ENCODE results near the gene MIER1. TPM values are rescaled to one million over a fixed set of nuclear protein-coding genes. Genes with fewer than 3 reads are reported as not detected.

The MIER1 gene
- total RNA-seq, 1 donor from 2014 or later: 19.1 TPM

GRCh38 chr1:67020765-67021164 is 96.0 kb downstream of the MIER1 start:
- DNase-seq (ENCODE audit: low read depth): no peak
- H3K4me3 ChIP-seq (ENCODE audit: low read depth, low read length): no peak overlapping the region
- TF ChIP-seq CTCF (conservative IDR thresholded peaks at IDR 0.05; ENCODE audit: low read depth, low read length): no peak

- no peak overlapping the region for H3K4me3 ChIP-seq (ENCODE audit: low read depth, low read length)
- no peak for DNase-seq (ENCODE audit: low read depth)
- no peak for TF ChIP-seq CTCF (conservative IDR thresholded peaks at IDR 0.05; ENCODE audit: low read depth, low read length)
Observed at GRCh38 chr1:67029472-67029871, 104.7 kb downstream of the MIER1 start.

- no peak overlapping the region for H3K4me3 ChIP-seq (ENCODE audit: low read depth, low read length)
- no peak for DNase-seq (ENCODE audit: low read depth)
- no peak for TF ChIP-seq CTCF (conservative IDR thresholded peaks at IDR 0.05; ENCODE audit: low read depth, low read length)
Observed at GRCh38 chr1:67031121-67031858, 106.5 kb downstream of the MIER1 start.

- H3K4me3 ChIP-seq (ENCODE audit: low read depth, low read length): no peak overlapping the region
- TF ChIP-seq CTCF (conservative IDR thresholded peaks at IDR 0.05; ENCODE audit: low read depth, low read length): no peak
- DNase-seq (ENCODE audit: low read depth): no peak
Observed at GRCh38 chr1:67031859-67032247, 107.1 kb downstream of the MIER1 start.

Other genes starting within 250 kb of the MIER1 start
- gene DYNLT5, start 172.5 kb upstream of the MIER1 start, total RNA-seq: not detected in 2 replicates
- not detected in 2 replicates for gene INSL5, start 123.7 kb upstream of the MIER1 start, total RNA-seq
- 0.94 and 7.1 TPM in 2 replicates for gene DNAI4, start 134 bp upstream of the MIER1 start, total RNA-seq
- gene SLC35D1, start 129.2 kb downstream of the MIER1 start, total RNA-seq: 3.6 and 5.4 TPM in 2 replicates
- not detected in 2 replicates for gene C1orf141, start 210.0 kb downstream of the MIER1 start, total RNA-seq
- gene IL23R, start 241.5 kb downstream of the MIER1 start, total RNA-seq: not detected in 2 replicates